Sigmoid colon (tissue), 4 donors: ENCODE data around the gene NAGPA.

Source experiments
- CTCF ChIP-seq, 4 experiments: fragments of 450-650 bp in 3 of 4; fragments of 200-600 bp in 1 of 4; IDR thresholded peaks; one replicate each; pipeline ENCODE4 v1.5.1; 2016 to 2019; ENCODE audit warnings: antibody characterized with exemption in 4 of 4, mild to moderate bottlenecking in 3 of 4, moderate library complexity in 2 of 4
- EP300 ChIP-seq, 4 donors: sonication (generic); formaldehyde crosslinking; IDR thresholded peaks; one replicate each; pipeline ENCODE4 v1.6.1; 2017; ENCODE audit warnings: antibody characterized with exemption in 4 of 4
- POLR2A ChIP-seq, 2 donors: fragments of 450-650 bp; IDR thresholded peaks; one replicate each; pipeline ENCODE4 v1.6.1; 2016; ENCODE audit warnings: antibody characterized with exemption in 2 of 2, mild to moderate bottlenecking in 2 of 2, moderate library complexity in 2 of 2
- POLR2AphosphoS5 ChIP-seq, 4 donors: sonication (generic); formaldehyde crosslinking; IDR thresholded peaks; one replicate each; pipeline ENCODE4 v1.6.1; 2017; ENCODE audit warnings: antibody characterized with exemption in 4 of 4

- TF ChIP-seq CTCF (IDR thresholded peaks at IDR 0.05) = no peak
- TF ChIP-seq POLR2A (IDR thresholded peaks at IDR 0.05) = no peak
- no peak for TF ChIP-seq POLR2AphosphoS5 (IDR thresholded peaks at IDR 0.05)
- TF ChIP-seq EP300 (IDR thresholded peaks at IDR 0.05) = no peak
These were observed 44.9 kb upstream of the NAGPA start for GRCh38 chr16:5078626-5079025.
